GM12874 (cell line): ENCODE results near the gene GBX2.

ENCODE experiments used
- TF ChIP-seq, protein P1 (sequence below): IDR thresholded peaks from 2 replicates; pipeline ENCODE4 v1.5.1; 2011; ENCODE audit warnings: low read depth, mild to moderate bottlenecking, control low read depth, low read length, moderate library complexity; ENCODE audit not compliant: insufficient read depth

Gene GBX2

GRCh38 chr2:236200378-236200777, 32.2 kb upstream of the GBX2 start:
- TF ChIP-seq, protein P1, sequence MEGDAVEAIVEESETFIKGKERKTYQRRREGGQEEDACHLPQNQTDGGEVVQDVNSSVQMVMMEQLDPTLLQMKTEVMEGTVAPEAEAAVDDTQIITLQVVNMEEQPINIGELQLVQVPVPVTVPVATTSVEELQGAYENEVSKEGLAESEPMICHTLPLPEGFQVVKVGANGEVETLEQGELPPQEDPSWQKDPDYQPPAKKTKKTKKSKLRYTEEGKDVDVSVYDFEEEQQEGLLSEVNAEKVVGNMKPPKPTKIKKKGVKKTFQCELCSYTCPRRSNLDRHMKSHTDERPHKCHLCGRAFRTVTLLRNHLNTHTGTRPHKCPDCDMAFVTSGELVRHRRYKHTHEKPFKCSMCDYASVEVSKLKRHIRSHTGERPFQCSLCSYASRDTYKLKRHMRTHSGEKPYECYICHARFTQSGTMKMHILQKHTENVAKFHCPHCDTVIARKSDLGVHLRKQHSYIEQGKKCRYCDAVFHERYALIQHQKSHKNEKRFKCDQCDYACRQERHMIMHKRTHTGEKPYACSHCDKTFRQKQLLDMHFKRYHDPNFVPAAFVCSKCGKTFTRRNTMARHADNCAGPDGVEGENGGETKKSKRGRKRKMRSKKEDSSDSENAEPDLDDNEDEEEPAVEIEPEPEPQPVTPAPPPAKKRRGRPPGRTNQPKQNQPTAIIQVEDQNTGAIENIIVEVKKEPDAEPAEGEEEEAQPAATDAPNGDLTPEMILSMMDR, result no peak

DNA sequence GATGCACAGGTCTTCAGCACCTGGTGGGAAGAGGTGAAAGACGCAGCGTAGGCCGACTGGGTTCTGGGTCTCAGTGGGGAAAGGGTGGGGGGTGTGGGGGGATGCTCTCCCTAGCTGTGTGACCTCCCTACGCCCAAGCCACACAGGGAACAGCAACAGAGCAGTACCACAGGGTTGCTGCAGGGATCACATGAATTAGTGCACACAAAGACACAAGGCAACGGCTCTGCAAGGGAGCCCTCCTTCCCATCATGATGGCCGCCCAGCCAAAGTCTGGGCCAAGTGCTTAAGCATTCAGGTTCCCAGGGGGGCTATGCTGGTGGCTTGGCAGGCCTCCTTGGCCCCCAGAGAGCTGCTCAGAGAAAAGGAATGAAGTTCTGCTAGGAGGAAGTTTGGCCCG, 28.2 kb upstream of the GBX2 start:
- TF ChIP-seq, protein P1, result no peak

GRCh38 chr2:236195726-236196125, 27.5 kb upstream of the GBX2 start:
- TF ChIP-seq, protein P1, result no peak

DNA sequence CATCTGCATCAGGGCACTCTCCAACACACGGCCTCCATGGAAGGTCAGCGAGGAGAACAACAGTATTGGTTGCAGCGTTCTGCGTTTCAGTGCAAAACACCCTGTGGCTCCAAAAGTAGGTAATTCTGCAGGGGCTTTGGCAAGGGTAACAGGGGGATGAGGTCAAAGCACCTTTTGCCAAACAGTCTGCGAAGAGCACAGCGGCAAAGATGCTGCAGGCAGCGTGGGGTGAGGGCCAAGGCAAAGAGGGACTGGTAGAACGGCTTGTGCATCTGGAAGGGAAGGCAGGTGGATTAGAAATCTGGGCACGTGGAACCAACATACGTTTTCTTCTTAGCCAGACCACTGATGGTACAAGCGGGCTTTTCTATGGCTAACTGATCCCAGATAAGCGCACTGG, 26.6 kb upstream of the GBX2 start:
- TF ChIP-seq, protein P1, result no peak

- TF ChIP-seq, protein P1, result no peak
These were observed 24.8 kb upstream of the GBX2 start for GRCh38 chr2:236193026-236193425.

- TF ChIP-seq, protein P1, result no peak
These were observed 22.5 kb upstream of the GBX2 start for GRCh38 chr2:236190674-236191073.

- TF ChIP-seq, protein P1, result no peak
These were observed 16.5 kb upstream of the GBX2 start for GRCh38 chr2:236184701-236185100.
